Activated CD4-positive, CD25-positive, alpha-beta regulatory T cell treated with anti-CD3 and anti-CD28 coated beads, Interleukin-2, amount 50 U/mL, for 72 hours (primary cell): ENCODE data around the gene BTBD9.

Source experiments
- DNase-seq: peaks from one replicate; pipeline ENCODE4 v3.0.0; 2021

Gene BTBD9

DNA sequence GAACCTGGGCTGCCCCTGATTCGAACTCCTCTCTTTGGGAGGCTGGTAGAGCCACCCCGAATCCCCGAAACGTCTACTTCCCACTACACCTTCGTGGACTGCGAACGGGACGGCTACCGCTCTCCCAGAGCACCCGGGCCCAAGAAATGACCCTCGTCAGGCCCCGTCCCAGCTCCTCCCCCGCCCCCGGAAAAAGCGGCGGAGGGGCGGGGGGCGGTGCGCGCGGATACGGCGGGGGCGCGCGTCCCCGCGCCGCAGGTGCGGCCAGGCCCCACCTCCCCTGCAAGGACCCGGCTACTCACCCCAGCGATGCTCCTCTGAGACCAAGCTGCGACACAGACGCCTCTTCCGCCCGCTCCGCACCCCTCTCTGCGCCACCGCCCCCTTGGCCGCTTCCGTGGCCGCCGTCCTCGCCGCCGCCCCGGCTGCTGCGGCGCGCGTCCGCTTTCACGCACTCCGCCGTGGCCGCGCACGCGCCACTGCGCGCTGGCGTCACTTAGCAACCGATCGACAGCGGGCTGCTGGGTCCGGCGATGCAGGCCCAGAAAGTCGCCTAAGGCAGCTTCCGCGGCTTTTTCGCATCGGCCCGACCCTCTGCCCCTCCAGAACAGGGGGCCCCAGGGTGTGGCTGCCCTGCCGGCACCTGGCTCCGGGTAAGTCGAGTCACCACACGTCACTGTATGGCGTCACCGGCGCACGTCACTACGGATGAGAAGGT is at the start of gene BTBD9:
TSS of gene BTBD9 (minus strand) at position 432 of the 718 bp plus-strand sequence.
- peak; percentile 87 for DNase-seq

DNA sequence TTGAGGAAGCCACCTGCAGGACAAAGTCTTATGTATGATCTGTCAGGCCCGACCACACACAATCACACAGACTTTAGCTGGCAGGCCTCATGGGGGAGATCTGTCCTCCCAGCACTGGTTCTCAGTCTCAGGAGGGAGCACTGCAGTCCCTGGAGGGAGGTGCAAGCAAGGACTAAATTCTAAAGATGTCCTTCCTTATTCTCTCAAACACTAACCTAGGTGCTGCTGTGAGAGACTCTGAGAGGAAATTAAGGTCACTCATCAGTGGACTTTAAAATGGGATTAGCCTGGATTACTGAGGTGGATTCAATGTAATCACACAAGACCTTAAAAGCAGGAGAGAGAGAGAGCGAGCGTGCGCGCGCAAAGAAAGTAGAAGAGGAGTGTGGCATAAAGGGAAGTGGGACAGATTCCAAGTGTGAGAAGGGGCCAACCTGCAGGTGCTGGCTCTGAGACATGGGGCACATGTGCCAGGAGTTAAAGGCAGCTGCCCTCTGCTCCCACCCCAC is 48.9 kb upstream of the BTBD9 start:
- no peak for DNase-seq

DNA sequence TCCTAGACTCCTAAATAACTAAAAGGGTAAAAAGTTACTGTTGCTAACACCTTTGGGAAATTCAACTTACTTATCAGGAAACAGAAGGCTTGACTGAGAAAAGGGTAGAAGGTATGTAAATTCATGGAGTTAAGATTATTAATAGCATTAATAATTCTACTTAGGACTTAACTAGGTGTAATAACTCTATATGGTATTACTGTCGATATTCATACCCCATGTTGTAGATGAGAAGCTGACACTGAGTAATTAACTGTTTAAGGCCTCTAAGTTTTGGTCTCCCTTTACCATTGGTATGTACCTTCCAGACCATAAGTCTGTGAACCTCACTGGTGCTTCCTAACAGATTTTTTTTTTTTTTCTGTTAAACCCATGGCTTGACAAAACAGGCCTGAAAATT is 47.8 kb upstream of the BTBD9 start:
- no peak for DNase-seq

DNA sequence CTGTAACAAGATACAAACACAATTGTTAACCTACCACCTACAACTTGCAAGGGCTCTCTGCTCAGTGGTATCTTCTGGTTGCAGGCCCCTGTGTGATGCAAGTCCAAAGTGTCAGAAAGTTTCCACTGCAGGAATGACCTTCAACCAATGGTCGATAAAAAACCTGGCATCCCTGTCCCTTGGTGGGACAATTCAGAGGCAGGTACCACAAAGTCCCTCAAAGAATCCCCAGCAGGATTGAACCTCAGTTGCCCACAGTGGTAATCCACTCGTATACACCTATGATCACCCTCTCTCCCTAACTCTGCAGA is 47.3 kb upstream of the BTBD9 start:
- no peak for DNase-seq

DNA sequence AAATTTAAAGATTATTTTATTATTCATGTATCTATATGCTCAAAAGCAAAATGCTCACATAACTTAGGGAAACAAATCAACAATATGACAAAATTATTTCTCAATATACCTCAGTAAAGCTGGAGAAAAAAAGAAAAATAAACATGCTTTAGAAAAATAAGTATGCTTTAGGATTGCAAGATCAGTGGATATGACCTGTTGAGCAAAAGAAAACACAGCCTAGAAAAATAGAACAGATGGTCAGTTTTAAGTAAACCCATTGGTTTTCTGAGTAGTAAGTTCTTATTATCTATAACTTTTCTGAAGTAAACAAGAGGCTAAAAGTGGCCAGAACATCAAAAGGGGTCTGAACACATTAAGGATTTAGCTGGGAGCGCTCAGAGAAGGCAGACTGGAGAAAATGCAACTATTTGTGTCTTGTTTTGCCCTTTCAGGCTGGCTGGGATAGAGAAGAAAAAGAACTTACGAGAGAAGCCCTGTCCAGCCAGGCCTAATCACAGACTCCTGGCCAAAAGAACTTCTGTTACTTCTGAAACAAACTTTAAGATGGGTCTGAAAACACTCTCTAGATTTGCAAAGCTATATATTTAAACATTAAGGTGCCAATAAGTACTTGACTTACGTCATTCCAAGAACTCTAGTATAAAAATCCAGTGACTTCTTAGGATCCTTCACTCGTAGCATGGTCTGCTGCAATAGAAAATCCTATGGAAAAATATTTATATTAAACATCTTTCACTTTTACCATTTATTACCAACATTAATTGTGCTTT is 46.7 kb upstream of the BTBD9 start:
- no peak for DNase-seq

DNA sequence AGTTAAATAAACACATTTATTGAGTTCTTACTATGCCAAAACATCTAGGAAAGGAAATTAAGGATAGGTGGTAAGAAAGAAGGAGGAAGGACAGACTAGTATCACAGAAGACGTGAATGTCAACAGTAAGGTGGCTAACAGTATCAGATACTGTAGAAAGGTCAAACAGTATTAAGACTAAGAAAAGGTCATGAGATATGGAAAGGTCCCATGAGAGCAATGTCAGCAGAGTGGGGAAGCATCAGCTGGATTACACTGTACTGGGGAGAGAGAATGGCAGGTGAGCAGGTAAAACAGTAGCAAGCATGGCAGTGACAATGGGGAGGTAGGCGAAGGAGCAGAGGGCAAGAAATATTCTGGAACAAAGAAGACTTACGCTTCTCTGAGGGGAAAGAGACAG is 45.2 kb upstream of the BTBD9 start:
- DNase-seq, result no peak

DNA sequence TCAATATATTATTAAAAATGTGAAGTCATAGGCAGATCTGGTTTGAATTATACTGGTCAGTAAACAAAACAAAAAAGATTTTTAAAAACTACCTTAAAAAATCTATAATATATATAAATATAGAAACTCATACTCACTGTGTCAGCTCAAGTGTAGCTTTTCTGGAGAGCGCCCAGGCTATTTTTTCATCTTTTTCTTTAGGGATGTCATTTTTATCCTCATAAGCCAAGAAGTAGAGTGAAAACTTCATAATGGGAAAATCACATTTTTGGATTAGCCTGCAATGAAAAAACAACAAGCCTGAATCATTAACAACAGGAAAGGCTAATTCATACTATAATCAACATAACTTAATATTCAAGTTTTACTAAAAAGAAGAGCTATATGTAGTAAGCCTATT is 44.5 kb upstream of the BTBD9 start:
- DNase-seq, result no peak

DNA sequence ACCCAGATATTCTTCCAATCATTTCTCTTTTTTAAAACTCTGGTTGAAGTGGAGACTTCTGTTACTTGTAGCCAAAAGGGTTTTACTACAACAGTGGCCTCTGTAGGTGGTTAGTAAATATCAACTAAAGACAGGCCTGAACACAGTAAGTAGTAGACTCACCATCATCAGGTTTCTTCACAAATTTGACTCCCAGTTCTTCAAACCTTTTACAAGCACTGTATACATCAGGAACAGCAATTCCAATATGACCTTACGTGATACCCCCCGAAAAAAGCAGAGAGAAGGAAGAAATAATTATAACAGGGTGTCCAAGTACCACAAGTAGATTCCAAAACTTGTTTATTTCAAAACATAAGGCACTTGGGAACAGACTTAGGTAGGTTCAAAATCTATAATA is 42.1 kb upstream of the BTBD9 start:
- DNase-seq, result no peak

DNA sequence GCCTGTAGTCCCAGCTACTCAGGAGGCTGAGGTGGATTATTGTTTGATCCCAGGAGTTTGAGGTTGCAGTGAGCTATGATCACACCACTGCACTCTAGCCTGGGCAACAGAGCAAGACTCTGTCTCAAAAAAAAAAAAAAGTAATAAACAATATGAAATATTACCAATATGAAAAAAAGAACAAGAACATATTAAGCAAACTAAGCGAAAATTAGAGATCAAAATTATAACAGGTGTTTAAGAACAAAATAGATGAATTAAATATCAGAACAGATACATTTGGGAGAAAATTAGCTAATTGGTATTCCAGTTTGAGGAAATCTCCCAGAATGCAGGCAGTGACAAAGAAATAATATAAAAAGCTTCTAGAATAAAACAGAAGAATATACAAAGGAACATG is 39.9 kb upstream of the BTBD9 start:
- no peak for DNase-seq

DNA sequence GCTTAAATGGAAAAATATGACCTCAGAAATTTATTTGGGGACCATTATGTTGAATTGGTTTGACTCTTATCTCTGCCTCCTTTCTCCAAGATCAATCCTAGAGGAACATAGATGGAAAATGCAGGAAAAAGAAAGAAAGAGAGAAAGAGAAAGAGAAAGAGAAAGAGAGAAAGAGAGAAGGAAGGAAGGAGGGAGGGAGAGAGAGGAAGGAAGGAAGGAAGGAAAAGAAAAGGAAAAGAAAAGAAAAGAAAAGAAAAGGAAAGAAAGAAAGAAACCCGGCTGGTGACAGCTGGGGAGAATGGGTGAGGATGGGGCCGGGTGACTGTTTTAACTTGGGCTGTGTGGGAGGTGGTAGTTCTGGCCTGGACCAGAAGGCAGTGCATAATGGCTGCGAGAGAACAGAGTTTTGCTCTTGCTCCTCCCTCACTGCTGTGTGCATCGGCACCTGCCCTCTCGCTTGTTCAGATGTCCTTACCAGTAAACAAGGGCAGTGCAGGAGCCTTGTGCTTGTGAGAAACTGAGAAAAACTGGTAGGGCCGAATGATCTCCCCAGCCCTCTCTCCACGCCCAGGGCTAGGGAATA is 38.5 kb upstream of the BTBD9 start:
- DNase-seq, result no peak

DNA sequence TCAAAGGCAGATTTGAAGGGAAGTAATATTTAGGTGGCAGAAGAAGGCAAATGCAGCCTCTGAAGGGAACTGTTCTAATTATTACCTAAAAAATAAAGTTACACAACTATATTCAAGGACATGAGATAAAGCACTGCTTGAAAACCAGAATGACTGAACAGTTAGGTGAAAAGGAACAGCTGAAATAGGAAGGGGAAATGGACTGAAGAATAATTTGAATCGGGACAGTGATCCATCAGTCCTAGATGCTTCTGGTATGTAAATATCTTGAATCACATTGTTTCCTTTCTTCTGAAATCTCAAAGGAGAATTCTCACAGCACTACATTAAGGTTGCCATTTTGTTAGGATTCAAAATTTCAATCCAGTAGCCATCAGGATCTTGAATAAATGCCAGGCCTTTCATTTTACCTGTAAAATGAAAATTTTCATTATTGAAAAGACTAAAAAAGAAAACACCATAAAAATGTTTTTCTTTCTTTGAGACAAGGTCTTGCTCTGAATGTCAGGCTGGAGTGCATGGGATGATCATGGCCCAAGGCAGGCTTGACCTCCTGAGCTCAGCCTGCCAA is 37.3 kb upstream of the BTBD9 start:
- DNase-seq, result no peak

DNA sequence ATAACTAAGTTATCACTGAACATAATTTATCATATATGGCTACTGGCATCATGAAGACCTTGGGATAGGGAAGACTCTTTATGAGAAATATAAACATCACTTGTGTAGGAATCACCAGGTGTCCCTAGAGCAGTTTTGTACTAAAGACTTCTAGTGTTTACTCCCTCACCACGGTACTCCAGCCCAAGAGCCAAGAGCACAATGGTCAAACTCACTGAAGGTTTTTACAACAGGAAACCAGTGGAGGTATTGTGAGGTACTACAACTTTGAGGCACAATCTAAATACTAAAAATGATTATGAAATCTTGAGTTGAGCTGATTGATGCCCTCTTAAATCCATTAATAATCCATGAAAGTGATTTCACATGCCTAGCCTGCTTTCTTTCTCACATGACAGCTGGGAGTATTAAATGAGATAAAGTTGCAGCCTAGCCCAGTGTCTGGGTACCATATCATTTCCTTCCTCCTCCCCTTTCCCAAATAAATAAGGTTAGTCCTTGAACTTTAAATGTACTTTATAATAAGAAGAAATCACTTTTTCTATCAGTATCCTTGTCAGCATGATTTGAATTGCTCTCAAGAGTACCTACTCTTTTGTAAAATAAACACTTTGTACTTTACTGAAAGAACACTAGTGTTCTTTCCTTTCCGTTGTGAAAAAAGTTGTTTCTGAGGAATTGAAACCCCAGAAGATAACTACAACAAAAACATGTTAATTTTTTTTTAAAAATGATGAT is 36.7 kb upstream of the BTBD9 start:
- DNase-seq, result no peak

DNA sequence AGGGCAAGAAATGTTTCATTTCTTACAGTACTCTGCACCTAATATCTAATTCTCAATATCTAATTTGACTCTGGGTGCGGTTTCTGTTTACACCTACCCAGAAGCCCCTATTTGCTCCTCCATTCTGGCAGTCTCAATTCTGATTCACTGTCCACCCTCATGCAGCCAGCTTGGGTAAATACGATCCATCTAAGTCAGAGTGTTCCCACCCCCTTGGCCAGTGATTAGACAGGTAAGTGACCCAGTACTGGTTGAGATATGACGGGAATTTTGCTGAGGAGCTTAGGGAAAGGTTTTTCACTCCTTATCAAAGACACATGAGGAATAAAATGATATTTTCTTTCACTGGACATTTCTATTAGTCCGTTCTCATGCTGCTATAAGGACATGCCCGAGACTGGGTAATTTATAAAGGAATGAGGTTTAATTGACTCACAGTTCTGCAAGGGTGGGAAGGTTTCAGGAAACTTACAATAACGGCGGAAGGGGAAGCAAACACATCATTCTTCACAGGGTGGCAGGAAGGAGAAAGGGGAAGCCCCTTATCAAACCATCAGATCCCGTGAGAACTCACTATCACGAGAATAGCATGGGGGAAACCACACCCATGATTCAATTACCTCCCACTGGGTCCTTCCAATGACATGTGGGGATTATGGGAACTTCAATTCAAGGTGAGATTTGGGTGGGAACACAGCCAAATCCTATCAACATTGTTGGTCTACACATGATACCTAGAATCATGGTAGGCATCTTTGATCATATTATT is 33.9 kb upstream of the BTBD9 start:
- no peak for DNase-seq

DNA sequence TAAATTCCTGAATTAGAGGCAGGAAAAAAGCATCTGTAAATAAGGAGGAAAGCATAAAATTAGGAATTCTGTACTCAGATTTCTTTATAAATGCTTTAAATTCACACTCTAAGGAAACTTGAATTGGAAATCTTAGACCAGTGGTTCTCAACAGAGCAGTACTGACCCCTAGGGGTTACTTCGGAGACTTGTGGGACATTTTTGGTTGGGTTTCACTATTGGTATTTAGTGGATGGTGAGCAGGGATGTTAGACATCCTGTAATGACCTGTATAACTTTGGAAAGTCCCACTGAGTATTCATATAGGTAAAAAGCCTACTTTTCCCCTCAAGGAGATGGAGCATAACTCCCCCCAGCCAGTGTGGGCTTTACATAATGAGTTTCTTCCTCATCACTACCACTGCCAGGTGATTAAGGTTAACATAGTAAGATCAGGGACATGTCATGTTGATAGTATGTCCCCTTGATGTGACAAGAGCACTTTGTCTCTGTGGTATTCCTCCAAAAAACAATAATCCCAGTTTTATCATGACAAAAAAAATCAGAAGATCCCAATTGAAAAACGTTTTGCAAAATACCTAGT is 32.2 kb upstream of the BTBD9 start:
- no peak for DNase-seq

DNA sequence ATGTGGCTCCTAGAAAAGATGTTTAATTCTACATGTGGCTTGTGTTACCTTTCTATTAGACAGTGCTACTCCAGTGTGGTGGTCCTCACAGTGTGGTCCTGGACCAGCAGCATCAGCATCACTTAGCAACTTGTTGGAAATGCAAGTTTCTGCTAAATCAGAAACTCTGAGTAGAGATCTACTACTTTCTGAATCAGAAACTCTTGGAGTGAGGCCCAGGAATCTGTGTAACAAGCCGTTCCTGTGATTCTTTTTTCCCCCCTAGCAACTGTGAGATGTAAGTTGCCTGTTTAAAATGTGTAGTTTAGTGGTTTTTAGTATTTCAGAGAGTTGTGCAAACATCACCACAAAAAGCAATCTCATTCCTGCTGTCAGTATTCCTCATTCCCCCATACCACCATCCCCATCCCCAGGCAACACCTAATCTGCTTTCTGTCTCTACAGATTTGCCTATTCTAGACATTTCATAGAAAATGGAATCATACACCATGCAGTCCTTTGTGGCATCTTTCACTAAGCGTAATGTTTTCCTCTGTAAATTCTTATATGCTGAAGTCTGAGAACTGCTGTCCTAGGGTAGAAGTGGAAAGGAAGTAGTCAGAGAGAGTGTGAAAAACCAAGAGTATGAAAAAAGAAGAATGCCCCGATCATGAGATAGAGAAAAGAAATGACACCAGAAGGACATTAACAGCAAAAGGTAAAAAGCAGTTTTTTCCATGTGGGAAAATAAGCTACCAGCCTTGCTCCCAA is 18.9 kb upstream of the BTBD9 start:
- DNase-seq, result no peak

DNA sequence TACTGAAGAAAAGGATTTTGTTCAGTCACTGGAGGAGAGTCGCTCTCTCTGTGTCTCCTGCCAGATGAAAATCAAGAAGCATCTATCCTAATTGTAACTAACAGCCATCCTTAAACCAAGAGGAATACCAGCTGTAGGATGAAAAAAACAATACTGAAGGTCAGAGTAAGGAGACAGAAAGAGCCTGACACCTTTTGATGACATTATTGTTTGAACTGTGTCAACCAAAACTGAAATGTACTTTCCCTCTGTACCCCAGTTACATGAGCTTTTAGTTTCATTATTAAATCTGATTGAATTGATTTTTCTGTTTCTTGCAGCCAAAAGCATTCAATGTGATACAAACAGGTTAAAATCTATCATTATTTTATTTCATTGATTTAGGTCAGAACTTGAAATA is 17.2 kb upstream of the BTBD9 start:
- no peak for DNase-seq

DNA sequence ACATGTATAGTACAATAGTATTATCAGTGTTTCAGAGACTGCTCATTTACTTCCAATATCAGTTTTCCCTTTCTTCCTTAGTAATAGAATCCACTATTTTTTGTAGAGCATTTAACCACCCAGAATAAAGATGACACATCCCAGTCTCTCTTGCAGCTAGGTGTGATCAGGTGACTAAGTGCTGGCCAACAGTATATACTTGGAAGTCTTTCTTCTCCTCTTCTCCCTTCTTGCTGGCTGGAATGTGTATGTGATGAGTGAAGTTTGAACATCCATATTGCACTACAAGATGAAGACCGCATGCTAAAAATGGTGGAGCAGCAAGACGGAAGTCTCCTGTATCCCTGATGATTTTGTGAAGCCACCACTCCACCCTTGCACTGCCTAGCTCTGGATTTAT is 14.5 kb upstream of the BTBD9 start:
- DNase-seq, result no peak

DNA sequence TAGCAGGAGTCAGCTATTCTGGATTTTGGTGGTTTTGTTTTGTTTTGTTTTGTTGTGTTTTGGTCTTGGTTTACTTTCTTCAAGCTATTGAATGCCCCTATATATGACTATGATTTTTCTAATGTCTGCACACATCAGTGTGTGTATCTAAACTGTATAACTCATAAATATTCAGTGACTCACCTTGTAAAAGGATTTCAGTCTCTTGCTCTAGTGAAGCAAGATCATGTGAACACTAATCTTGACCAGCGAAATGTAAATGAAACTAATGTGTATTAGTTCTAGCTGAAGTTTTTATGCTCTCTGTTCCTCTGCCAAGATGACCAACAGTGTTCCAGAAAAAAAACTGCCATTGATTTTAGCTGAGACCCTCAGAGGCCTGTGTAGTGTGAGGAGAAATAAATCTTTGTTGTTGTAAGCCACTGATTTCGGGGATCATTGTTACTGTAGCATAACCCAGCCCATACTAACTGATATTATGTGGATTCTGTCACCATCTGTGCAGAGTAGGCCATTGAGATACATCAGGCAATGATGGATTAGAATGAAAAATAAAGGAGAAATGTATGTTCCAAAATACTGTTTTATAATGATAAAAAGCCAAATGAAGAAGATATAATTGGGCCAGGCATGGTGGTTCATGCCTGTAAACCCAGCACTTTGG is 11.5 kb upstream of the BTBD9 start:
- DNase-seq, result no peak

DNA sequence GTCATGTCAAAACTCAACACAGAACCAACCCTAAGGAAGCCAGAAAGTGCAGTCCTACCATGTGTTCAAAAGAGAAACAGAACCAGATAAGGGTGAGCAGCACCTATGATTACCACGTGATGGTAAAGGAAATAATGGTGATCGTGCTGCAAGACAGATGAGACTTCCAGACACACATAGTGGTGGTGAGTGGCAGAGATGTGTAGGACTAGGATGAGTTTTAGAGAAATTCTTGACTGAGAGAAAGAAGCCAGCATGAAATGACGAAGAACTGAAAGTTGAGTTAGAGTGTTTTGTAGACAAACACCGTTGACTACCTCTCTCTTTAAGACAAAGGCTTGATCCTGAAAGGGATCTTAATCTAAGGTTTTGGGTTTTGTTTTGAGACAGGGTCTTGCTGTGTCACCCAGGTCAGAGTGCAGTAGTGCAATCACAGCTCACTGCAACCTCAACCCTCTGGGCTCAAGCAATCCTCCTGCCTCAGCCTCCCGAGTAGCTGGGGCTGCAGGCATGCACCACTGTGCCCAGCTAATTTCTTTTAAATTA is 10.6 kb upstream of the BTBD9 start:
- no peak for DNase-seq

DNA sequence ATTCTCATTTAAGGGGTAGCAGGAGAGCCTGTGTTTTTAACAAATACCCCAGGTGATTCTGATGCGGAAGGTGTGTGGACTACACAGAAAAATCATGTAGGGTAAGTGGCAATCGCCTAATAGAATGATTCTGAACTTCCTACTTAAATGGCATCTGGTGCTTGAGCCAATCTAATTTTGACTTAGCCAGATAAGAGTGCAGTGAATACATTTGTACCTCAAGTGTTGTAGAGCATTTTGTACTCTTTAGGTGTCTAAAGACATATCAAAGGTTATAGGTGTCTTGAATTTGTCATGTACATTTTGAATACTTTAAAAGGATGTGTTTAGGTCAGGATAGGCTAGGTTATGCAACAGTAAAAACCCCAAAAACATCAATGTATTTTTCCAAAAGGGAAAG is 10.0 kb upstream of the BTBD9 start:
- DNase-seq, result no peak
